ENCODE results near the gene KPNA2.
"Not testable (repeated sequence)": the region's sequence is repeated elsewhere in the genome, so short reads cannot be mapped to it uniquely, and the experiment has no call there.

The KPNA2 gene

DNA sequence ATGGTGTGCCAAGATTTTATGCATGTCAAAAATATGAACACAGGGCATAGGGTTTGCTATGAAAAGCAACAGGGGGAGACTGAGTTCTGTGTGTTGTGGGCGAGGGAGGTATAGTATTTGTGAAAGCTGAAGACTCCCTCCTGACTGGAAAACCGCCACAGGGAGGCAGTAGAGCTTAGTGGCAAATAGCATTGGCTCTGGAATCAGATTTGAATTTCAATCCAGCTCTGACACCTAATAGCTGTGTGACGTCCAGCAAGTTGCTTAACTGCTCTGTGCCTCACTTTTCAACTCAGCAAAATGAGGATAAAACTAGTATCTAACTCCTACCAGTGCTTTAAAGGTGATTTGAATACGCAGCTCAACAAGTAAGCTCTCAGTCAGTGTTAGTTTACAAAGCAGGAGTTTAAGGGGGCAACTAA is 22.0 kb downstream of the KPNA2 start:
- DNase-seq (ENCODE audit: low read depth in 2 of 2), result peak in 1 of 2 experiments; percentile 24

- DNase-seq (ENCODE audit: low read depth in 2 of 2), result no peak
Observed at GRCh38 chr17:68060336-68060735, 24.8 kb downstream of the KPNA2 start.

- no peak for DNase-seq (ENCODE audit: low read depth in 2 of 2)
Observed at GRCh38 chr17:68061512-68062313, 26.2 kb downstream of the KPNA2 start.

- not testable (repeated sequence) for DNase-seq (ENCODE audit: low read depth in 2 of 2)
Observed at GRCh38 chr17:68065366-68065765, 29.8 kb downstream of the KPNA2 start.

DNA sequence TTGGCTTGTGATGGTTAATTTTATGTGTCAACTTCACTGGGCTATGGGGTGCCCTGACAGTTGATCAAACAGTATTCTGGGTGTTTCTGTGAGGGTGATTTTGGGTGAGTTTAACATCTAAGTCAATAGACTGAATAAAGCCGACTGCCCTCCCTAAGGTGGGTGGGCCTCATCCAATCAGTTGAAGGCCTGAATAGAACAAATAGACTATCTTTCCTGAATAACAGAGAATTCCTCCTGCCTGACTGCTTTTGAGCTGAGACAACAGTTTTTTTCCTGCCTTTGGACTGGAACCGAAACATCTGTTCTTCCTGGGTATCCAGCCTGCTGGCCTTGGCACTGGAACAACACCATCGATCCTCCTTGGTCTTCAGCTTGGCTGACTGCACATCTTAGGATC is 33.0 kb downstream of the KPNA2 start:
- not testable (repeated sequence) for DNase-seq (ENCODE audit: low read depth in 2 of 2)

DNA sequence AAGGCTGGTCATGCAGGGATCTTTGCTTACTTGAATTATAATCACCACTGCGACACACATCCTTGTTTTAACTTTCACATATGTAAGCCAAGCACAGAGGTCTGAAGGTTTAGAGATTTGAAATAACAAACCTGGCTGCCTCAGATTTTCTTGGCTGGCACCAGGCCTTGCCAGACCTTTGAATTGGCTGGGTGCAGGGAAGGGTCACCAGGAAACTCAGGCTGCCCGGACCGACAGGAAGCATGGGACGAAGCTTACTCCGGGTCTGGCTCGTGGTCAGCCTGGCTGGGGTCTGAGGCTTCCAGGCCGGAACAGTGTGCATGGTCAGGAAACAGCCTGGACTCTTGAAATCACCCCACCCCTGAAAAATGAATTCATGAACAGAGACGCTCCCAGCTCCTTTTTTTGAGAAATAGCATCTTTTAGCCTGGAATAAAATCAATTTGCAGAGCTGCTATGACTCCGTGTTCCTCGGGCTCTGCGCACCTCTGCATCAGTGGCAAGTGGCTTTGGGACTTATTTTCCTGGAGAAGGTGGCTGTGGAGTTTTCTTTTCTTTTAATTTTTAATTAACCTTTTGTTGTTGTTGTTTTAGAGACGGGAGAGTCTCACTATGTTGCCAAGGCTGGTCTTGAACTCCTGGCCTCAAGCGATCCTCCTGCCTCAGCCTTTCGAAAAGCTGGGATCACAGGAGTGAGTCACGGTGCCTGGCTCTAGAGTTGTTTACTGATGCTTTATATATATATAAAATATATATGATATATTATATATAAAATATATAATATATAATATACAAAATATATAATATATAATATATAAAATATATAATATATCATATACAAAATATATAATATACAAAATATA is 35.3 kb downstream of the KPNA2 start:
- not testable (repeated sequence) for DNase-seq (ENCODE audit: low read depth in 2 of 2)

- DNase-seq (ENCODE audit: low read depth in 2 of 2), result no peak
Observed at GRCh38 chr17:68074279-68074678, 38.7 kb downstream of the KPNA2 start.

GRCh38 chr17:68075953-68076607 is 40.5 kb downstream of the KPNA2 start:
- not testable (repeated sequence) for DNase-seq (ENCODE audit: low read depth in 2 of 2)

DNA sequence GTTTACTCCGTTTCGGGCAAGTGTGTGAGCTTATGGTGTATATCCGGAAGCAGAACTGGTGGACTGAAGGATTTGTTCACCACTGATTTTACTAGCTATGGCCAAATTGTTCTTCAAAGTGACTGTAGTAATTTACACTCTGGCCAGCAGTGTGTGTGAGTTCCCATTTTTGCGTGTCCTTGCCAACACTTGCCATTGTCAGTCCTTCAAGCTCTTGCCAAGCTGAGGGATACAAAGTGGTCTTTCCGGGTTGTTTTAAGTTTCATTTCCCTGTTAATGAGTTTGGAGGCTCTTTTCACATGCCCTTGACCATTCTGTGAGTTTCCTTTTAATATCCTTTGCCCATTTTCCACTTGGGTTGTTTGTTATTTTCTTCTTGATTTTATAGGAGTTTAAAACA is 42.0 kb downstream of the KPNA2 start:
- not testable (repeated sequence) for DNase-seq (ENCODE audit: low read depth in 2 of 2)

DNA sequence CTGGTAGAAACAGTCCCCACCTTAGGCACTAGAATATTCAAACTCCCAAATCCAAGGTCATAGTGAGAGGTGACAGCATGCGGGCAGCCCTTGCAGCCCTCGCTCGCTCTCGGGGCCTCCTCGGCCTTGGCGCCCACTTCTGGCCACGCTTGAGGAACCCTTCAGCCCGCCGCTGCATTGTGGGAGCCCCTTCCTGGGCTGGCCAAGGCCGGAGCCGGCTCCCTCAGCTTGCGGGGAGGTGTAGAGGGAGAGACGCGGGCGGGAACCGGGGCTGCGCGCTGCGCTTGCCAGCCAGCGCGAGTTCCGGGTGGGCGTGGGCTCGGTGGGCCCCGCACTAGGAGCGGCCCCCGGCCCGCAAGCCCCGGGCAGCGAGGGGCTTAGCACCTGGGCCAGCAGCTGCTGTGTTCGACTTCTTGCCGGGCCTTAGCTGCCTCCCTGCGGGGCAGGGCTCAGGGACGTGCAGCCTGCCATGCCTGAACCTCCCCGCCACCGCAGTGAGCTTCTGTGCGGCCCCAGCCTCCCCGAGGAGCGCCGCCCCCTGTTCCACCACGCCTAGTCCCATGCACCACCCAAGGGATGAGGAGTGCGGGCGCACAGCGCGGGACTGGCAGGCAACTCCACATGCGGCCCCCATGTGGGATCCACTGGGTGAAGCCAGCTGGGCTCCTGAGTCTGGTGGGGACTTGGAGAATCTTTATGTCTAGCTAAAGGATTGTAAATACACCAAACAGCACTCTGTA is 45.0 kb downstream of the KPNA2 start:
- no peak for DNase-seq (ENCODE audit: low read depth in 2 of 2)

- not testable (repeated sequence) for DNase-seq (ENCODE audit: low read depth in 2 of 2)
Observed at GRCh38 chr17:68081305-68082265, 46.0 kb downstream of the KPNA2 start.

DNA sequence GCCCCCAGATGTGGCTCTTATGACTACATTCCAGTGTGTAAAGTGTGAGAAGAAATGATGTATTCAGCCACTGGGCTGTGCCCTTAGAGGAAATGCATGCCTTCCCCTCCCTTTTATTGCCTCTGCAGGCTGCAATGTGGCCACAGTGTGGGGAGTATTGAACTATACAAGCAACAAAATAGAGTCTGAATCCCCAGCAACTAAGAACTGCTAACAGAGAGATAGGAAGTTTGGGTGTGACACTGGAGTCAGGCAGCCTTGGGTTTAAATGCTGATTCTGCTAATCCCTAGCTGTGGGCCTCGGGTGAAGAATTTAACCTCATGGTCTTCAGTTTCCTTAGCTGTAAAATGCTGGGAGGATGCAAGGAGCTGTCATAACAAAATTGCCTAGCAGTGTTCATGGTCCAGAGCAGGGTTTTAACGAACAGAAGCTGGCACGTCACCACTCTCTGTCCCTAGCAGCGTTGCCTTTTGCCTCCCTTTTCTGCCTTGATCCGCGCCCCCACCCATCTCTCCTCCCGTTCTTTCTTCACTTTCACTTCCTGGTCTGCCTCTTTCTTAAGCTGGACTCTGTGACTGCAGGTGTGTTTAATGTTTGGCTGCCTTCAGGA is 50.3 kb downstream of the KPNA2 start:
- no peak for DNase-seq (ENCODE audit: low read depth in 2 of 2)

GRCh38 chr17:68086666-68087065 is 51.1 kb downstream of the KPNA2 start:
- not testable (repeated sequence) for DNase-seq (ENCODE audit: low read depth in 2 of 2)

GRCh38 chr17:68087131-68087623 is 51.6 kb downstream of the KPNA2 start:
- not testable (repeated sequence) for DNase-seq (ENCODE audit: low read depth in 2 of 2)

GRCh38 chr17:68087851-68088250 is 52.3 kb downstream of the KPNA2 start:
- no peak for DNase-seq (ENCODE audit: low read depth in 2 of 2)

DNA sequence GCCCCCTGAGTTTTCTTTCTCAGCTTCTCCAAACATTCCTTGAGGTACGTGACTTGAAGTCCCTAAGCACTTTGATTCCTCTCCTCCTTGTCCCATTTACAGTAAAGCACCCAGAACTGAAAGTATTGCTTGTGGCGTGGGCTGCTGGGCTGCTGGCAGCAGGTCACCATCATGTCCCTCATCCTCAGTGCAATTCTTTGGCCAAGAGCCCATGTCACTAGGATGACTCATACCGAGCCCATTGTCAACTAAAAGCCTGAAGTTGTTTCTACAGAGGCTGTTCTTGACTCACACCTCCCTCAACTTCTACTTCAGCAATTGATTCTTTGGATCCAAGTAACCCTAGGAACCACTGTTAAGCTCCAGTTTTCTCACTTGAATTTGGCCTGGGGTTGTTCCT is 54.3 kb downstream of the KPNA2 start:
- no peak for DNase-seq (ENCODE audit: low read depth in 2 of 2)

GRCh38 chr17:68094481-68095078 is 59.0 kb downstream of the KPNA2 start:
- DNase-seq (ENCODE audit: low read depth in 2 of 2), result no peak

DNA sequence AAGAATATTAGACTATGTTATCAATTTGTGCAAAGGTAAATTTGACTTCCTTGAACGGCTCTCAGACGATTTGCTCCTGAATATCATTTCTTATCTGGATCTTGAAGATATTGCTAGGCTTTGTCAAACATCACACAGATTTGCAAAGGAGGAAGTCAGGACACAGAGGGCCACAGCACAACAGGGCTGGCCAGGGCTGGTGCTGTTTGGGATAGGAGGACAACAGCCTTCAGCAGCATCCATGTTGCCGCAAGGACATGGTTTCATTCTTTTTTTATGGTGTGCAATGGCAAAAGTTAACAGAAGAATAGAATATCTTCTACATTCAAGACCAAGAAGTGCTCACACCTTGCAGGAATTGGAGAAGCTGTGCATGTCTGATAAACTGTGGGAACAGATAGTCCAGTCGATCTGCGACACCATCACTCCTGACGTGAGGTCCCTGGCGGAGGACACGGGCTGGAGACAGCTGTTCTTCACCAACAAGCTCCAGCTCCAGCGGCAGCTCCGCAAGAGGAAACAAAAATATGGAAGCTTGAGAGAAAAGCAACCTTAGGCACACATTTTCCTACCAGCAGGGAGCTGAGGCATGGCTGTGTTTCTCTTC is 59.8 kb downstream of the KPNA2 start:
- DNase-seq (ENCODE audit: low read depth in 2 of 2), result no peak

DNA sequence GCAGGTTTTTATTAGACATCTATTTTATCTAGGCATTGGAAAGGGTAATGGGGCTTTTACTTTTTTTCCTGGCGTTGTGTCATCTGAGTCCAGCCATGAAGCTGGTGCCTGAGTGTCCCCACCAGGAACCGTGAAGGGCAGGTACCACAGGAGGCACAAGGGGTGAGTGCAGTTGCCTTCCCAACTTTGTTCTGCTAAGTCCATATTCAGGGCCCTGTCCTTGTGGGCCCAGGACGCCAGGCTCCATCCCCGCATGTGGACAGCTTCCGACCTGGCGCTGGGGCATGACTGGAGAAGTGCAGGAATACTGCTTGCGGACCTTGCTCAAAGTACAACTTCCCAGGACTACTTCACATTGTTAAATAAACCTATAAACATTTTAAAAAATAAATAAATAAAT is 60.6 kb downstream of the KPNA2 start:
- DNase-seq (ENCODE audit: low read depth in 2 of 2), result no peak

All from stimulated activated CD4-positive, alpha-beta T cell treated with anti-CD3 and anti-CD28 coated beads, Interleukin-12 subunit alpha, Interleukin-12 subunit beta, amount 100 ng/mL, for 24 hours (primary cell).